ENCODE results near the gene PRSS3. TPM values are rescaled to one million over a fixed set of nuclear protein-coding genes. Genes with fewer than 3 reads are reported as not detected.
"Not testable (repeated sequence)": the region's sequence is repeated elsewhere in the genome, so short reads cannot be mapped to it uniquely, and the experiment has no call there.

The PRSS3 gene
- total and polyA plus RNA-seq, 7 donors: 8.9 to 519 (median 247) TPM; not detected in 3

DNA sequence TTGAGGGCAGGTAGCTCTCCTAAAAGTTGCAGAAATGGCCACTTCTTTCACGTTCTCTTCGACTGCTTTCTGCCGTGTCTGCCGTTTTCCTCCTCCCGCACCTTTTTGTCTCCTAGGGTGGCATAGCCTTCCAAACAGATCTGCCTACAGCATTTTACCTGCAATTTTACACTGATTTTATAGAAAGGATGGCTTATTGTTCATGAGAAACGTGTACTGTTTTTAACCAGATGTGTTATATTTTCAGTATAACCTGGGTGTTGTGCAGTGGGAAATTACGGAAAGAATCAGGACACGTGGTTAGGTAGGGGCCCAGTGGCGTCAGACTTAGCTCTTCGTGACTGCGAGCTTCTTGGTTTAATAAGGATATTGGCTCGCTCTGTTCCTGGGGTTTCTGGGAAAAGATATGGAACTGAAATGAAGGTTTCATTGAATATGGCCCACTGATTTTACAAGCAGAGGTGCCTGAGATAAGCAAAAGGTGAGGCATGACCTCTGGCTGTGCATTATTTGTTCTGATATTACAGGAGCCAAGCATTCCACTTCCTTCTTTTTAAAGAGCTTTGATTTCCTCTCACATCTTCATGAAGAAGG lies 43.7 kb upstream of the PRSS3 start:
- H3K4me3 ChIP-seq: no peak overlapping the region
- TF ChIP-seq POLR2AphosphoS5 (IDR thresholded peaks at IDR 0.05) (no peak), POLR2A (IDR thresholded peaks at IDR 0.05) (no peak), EP300 (IDR thresholded peaks at IDR 0.05) (no peak)
- TF ChIP-seq, protein P1, sequence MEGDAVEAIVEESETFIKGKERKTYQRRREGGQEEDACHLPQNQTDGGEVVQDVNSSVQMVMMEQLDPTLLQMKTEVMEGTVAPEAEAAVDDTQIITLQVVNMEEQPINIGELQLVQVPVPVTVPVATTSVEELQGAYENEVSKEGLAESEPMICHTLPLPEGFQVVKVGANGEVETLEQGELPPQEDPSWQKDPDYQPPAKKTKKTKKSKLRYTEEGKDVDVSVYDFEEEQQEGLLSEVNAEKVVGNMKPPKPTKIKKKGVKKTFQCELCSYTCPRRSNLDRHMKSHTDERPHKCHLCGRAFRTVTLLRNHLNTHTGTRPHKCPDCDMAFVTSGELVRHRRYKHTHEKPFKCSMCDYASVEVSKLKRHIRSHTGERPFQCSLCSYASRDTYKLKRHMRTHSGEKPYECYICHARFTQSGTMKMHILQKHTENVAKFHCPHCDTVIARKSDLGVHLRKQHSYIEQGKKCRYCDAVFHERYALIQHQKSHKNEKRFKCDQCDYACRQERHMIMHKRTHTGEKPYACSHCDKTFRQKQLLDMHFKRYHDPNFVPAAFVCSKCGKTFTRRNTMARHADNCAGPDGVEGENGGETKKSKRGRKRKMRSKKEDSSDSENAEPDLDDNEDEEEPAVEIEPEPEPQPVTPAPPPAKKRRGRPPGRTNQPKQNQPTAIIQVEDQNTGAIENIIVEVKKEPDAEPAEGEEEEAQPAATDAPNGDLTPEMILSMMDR (IDR thresholded peaks at IDR 0.05): no peak

DNA sequence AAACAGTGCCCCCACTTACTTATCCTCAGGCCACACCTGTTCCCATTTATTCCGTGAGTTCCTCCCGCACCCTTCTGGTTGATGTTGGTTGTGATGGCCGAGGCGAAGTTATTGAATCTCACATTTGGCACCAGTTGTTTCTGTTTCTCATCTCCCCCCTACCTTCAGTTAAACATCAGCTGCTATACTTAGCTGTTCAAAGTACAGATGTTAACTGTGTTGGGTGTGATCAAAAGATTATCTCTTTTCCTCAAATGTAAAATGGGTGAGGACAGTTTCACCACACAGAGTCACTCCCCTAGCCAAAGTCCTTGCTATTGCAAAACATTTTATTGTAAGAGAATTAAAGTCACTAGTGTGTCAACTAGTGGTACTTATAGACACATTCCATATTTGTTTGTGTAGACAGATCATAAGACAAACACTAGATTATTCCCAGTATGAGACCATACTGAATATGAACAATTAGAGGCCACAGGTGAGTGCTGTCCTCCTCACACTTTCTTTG lies 43.2 kb upstream of the PRSS3 start:
- Histone ChIP-seq H3K27ac (no peak overlapping the region), H3K4me1 (peaks cover 0 to 12% (median 9%) of the 10 kb centered on the region in 4 donors), H3K36me3 (no peaks in the 10 kb centered on the region), H3K27me3 (peaks cover 9 to 60% (median 14%) of the 10 kb centered on the region in 3 donors), H3K9me3 (no peaks in the 10 kb centered on the region), H3K4me3 (no peak overlapping the region)
- WGBS, 2 donors: 11 to 24% methylated on average over 4 of the region's 4 CpGs
- no peak for DNase-seq
- no peak for TF ChIP-seq POLR2A (IDR thresholded peaks at IDR 0.05)
- TF ChIP-seq EP300 (IDR thresholded peaks at IDR 0.05): no peak
- no peak for TF ChIP-seq POLR2AphosphoS5 (IDR thresholded peaks at IDR 0.05)
- TF ChIP-seq, protein P1 (IDR thresholded peaks at IDR 0.05): no peak
- intact Hi-C loops (cut with DNase I): no loop called here

More for the DNA sequence above, 43.7 kb upstream of the PRSS3 start:
- intact Hi-C loops (cut with DNase I): no loop called here
- no peaks in the 10 kb centered on the region for H3K9me3 ChIP-seq
- H3K4me1 ChIP-seq: peaks cover 0 to 12% (median 9%) of the 10 kb centered on the region in 4 donors
- peaks cover 9 to 60% (median 14%) of the 10 kb centered on the region in 3 donors for H3K27me3 ChIP-seq
- no peak overlapping the region for H3K27ac ChIP-seq
- 9 to 39% methylated on average over 12 of the region's 12 CpGs for WGBS, 2 donors
- no peak for DNase-seq
- H3K36me3 ChIP-seq: no peaks in the 10 kb centered on the region

DNA sequence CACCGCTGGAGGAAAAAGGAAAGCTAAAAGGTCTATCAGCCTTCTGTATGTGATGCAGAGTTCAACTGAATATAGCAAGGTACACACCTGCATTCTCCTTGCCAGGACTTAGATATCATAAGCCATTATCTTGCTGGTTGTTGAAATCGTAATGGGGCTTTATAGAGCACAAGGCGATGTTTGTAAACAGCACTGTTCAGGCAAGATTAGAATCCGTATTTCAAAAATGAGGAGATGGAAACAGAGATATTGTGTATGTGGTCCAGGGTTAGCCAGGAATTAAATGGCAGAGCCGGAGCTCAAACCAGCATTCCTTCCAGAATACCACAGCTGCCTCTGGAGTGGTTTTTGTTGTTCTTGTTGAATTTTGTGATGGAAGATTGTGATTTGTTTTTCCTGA lies 42.6 kb upstream of the PRSS3 start:
- peaks cover 0 to 12% (median 9%) of the 10 kb centered on the region in 4 donors for H3K4me1 ChIP-seq
- H3K27me3 ChIP-seq: peaks cover 9 to 60% (median 14%) of the 10 kb centered on the region in 3 donors
- H3K4me3 ChIP-seq; H3K27ac ChIP-seq; DNase-seq; H3K9me3 ChIP-seq; H3K36me3 ChIP-seq; intact Hi-C loops (cut with DNase I): not testable (repeated sequence)
- WGBS, 2 donors: 18 to 59% methylated on average over 5 of the region's 5 CpGs

DNA sequence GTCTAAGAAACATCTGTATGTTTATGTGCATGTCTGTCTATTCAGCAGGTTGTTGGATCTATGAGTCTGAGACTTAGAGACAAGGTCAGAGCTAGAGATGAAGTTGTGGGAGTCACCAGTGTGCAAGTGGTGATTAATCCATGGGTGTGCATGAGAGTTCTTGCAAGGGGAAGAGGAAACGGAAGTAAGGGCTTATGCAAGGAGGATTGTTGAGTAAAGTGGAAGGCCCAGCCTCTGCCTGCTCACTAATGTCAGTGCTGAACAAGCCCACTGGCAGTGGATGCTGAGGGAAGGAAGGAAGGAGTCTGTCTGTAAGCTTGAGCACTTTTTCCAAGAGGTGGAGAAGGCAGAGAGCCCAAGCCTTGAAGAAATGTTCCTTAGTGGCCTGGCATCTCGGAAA lies 35.7 kb upstream of the PRSS3 start:
- H3K36me3 ChIP-seq; H3K4me3 ChIP-seq; H3K9me3 ChIP-seq; intact Hi-C loops (cut with DNase I); H3K27me3 ChIP-seq; H3K27ac ChIP-seq; DNase-seq; H3K4me1 ChIP-seq: not testable (repeated sequence)
- WGBS, 2 donors: 75 to 78% methylated on average over 2 of the region's 2 CpGs

DNA sequence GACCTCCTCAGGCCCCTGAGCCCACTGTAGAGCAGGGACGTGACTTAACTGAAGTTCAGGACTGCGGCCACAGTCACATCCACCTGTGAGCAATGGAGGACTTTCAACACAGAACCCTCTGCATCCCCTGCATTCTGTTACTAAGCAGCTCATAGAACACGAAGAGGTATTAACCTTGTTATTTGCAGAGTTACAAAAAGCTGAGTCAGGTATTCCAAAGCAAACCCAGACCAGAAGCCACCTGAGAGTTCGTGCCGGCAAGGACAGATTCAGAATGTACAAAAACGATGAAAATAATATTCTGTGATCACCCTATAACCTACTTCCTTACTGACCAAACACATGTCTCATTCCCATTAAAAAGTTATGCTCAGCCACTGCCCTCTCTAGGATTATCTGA lies 33.0 kb upstream of the PRSS3 start:
- H3K27ac ChIP-seq: no peak overlapping the region
- WGBS, 2 donors: 90 to 93% methylated on average over 6 of the region's 6 CpGs
- intact Hi-C loops (cut with DNase I): no loop called here
- no peaks in the 10 kb centered on the region for H3K36me3 ChIP-seq
- H3K27me3 ChIP-seq: peaks cover 0 to 4% (median 0%) of the 10 kb centered on the region in 3 donors
- H3K4me3 ChIP-seq: no peak overlapping the region
- no peaks in the 10 kb centered on the region for H3K9me3 ChIP-seq
- DNase-seq: no peak
- no peaks in the 10 kb centered on the region for H3K4me1 ChIP-seq
- TF ChIP-seq EP300 (IDR thresholded peaks at IDR 0.05) (no peak), POLR2A (IDR thresholded peaks at IDR 0.05) (no peak), POLR2AphosphoS5 (IDR thresholded peaks at IDR 0.05) (no peak)
- TF ChIP-seq, protein P1 (IDR thresholded peaks at IDR 0.05): no peak

DNA sequence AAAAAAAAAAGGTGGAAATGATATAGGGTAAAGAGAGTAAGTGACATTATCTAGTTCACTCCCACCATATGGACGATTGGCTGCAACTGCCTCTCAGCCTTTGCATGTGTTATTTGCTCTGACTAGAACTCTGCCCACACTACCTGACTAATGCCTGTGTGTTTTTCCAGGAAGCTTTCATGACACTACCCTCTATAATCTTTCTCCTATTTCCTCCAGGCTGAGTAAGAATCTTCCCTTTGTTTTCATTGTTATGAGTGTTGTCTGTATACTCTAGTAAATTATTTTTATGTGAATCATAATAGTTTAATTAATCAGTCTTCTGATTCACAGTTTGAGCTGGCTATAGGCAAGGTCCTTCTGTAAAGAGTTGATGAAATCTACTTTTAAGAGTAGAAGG lies 31.7 kb upstream of the PRSS3 start:
- H3K27me3 ChIP-seq; H3K4me1 ChIP-seq; H3K4me3 ChIP-seq; H3K9me3 ChIP-seq; H3K36me3 ChIP-seq; intact Hi-C loops (cut with DNase I); H3K27ac ChIP-seq; DNase-seq: not testable (repeated sequence)
- WGBS, 2 donors: 16 to 56% methylated on average over 1 of the region's 1 CpG
